H1 (cell line): ENCODE data around the gene RHOC. TPM values are rescaled to one million over a fixed set of nuclear protein-coding genes. Genes with fewer than 3 reads are reported as not detected.

Experiments used
- ATF2 ChIP-seq: IDR thresholded peaks from 2 replicates; pipeline ENCODE4 v1.6.1; 2012; ENCODE audit warnings: low read length, inconsistent platforms
- polyA plus RNA-seq, 7 experiments: library from polyadenylated mRNA; depleted of rRNA in 3 of 7; stranded (reverse) in 5 of 7; unstranded in 2 of 7; fragments of >200 nt in 5 of 7; fragments of 200-250 nt in 2 of 7; gene quantifications; 1 replicate in 5 of 7; 2 replicates in 1 of 7; 4 replicates in 1 of 7; pipeline versions ENCODE4 v1.2.1 to v1.2.3, GENCODE V29; 2011 to 2013; ENCODE audit warnings: missing spikeins in 2 of 7, mixed read lengths in 2 of 7
- total RNA-seq: library from RNA; stranded (reverse); fragmentation: NEBNext Ultra II Directional; extraction: Animal tissue kit (Norgen Biotek cat#: 25700); gene quantifications from 2 replicates; pipeline ENCODE4 v1.2.1, GENCODE V29; 2021

The RHOC gene
- total and polyA plus RNA-seq, 2 of the 8 experiments (the other 6 are each of a cell fraction or from before 2014, with no cell fraction given) = 53.6 to 97.5 TPM

- no peak for TF ChIP-seq ATF2
Measured at GRCh38 chr1:112686835-112687234, 20.1 kb downstream of the RHOC start (continued).
